Measurements from ENCODE around the gene KY.

The KY gene

GRCh38 chr3:134696155-134696554 lies 45.3 kb upstream of the KY start:
- no peak for TF ChIP-seq CSDC2 (CRISPR knock-in tag; IDR thresholded peaks at IDR 0.05)
- no peak for TF ChIP-seq CSRNP3 (CRISPR knock-in tag; IDR thresholded peaks at IDR 0.05)
- TF ChIP-seq BACH2 (CRISPR knock-in tag; IDR thresholded peaks at IDR 0.05; ENCODE audit: borderline replicate concordance): no peak
- TF ChIP-seq PPARA (CRISPR knock-in tag; IDR thresholded peaks at IDR 0.05; ENCODE audit: borderline replicate concordance): no peak
- TF ChIP-seq ZNF565 (CRISPR knock-in tag; conservative IDR thresholded peaks at IDR 0.05; ENCODE audit: low read depth): no peak
- no peak for TF ChIP-seq OSR1 (CRISPR knock-in tag; IDR thresholded peaks at IDR 0.05)
- no peak for TF ChIP-seq ZNF8 (CRISPR knock-in tag; IDR thresholded peaks at IDR 0.05)
- TF ChIP-seq TCF4 (CRISPR knock-in tag; IDR thresholded peaks at IDR 0.05; ENCODE audit: borderline replicate concordance): no peak
- TF ChIP-seq PATZ1 (CRISPR knock-in tag; IDR thresholded peaks at IDR 0.05; ENCODE audit: borderline replicate concordance): no peak
- no peak for TF ChIP-seq ZFP30 (CRISPR knock-in tag; IDR thresholded peaks at IDR 0.05)
- no peak; the same call in 2 of the 3 replicates for ATAC-seq

GRCh38 chr3:134694946-134695543 lies 44.2 kb upstream of the KY start:
- TF ChIP-seq ZFP30 (CRISPR knock-in tag; IDR thresholded peaks at IDR 0.05) (no peak), TOX (CRISPR knock-in tag; IDR thresholded peaks at IDR 0.05; ENCODE audit: borderline replicate concordance) (no peak), ISL1 (CRISPR knock-in tag; IDR thresholded peaks at IDR 0.05) (no peak), TSHZ2 (CRISPR knock-in tag; IDR thresholded peaks at IDR 0.05) (no peak), RARB (CRISPR knock-in tag; IDR thresholded peaks at IDR 0.05) (no peak), ARNTL (CRISPR knock-in tag; IDR thresholded peaks at IDR 0.05; ENCODE audit: borderline replicate concordance, low read depth) (no peak), CREB5 (CRISPR knock-in tag; IDR thresholded peaks at IDR 0.05; ENCODE audit: low read depth) (no peak), ZNF70 (CRISPR knock-in tag; IDR thresholded peaks at IDR 0.05) (no peak), BACH2 (CRISPR knock-in tag; IDR thresholded peaks at IDR 0.05; ENCODE audit: borderline replicate concordance) (no peak), ZNF8 (CRISPR knock-in tag; IDR thresholded peaks at IDR 0.05) (no peak), GLIS3 (CRISPR knock-in tag; IDR thresholded peaks at IDR 0.05) (no peak), ESRRG (CRISPR knock-in tag; IDR thresholded peaks at IDR 0.05) (no peak), OSR1 (CRISPR knock-in tag; IDR thresholded peaks at IDR 0.05) (no peak), PATZ1 (CRISPR knock-in tag; IDR thresholded peaks at IDR 0.05; ENCODE audit: borderline replicate concordance) (no peak), PPARA (CRISPR knock-in tag; IDR thresholded peaks at IDR 0.05; ENCODE audit: borderline replicate concordance) (no peak), POU6F1 (CRISPR knock-in tag; IDR thresholded peaks at IDR 0.05; ENCODE audit: borderline replicate concordance, low read depth) (no peak), ZNF565 (CRISPR knock-in tag; conservative IDR thresholded peaks at IDR 0.05; ENCODE audit: low read depth) (no peak)
- ATAC-seq: no peak

All from SK-N-SH treated with all-trans-retinoic acid at 6 μM for 48 hours (cell line).